ENCODE measurements around the gene GNAI1.

GNAI1 gene

GRCh38 chr7:80257756-80258155 is 123.1 kb downstream of the GNAI1 start:
- no peak for DNase-seq

- DNase-seq, result no peak
These were observed 126.0 kb downstream of the GNAI1 start for GRCh38 chr7:80260606-80261005.

GRCh38 chr7:80263333-80263732 is 128.7 kb downstream of the GNAI1 start:
- no peak for DNase-seq

GRCh38 chr7:80263821-80264220 is 129.2 kb downstream of the GNAI1 start:
- DNase-seq, result no peak

- DNase-seq, result no peak
These were observed 130.3 kb downstream of the GNAI1 start for GRCh38 chr7:80264769-80265495.

GRCh38 chr7:80272560-80273239 is 138.1 kb downstream of the GNAI1 start:
- DNase-seq, result no peak

GRCh38 chr7:80273327-80273726 is 138.7 kb downstream of the GNAI1 start:
- no peak for DNase-seq

GRCh38 chr7:80275192-80275605 is 140.6 kb downstream of the GNAI1 start:
- no peak for DNase-seq

Data from activated T-cell treated with anti-CD3 and anti-CD28 coated beads, Interleukin-2, amount 50 U/mL, for 1 hour (primary cell).